Spleen (tissue), 11 donors: Measurements from ENCODE around the gene MYO1A. TPM values are rescaled to one million over a fixed set of nuclear protein-coding genes. Genes with fewer than 3 reads are reported as not detected.

ENCODE experiments used
- DNase-seq: peaks from one replicate; pipeline ENCODE4 v3.0.0-alpha.2; 2020
- H3K27ac ChIP-seq, 8 donors: fragments of 200-600 bp; sonication (generic) in 7 of 8; 1 replicate in 4 of 8; 2 replicates in 4 of 8; pipeline versions ENCODE4 v1.5.0 to v1.8.0; 2016 to 2021; ENCODE audit warnings: inconsistent platforms in 4 of 8, mild to moderate bottlenecking in 4 of 8, moderate library complexity in 1 of 8
- H3K27me3 ChIP-seq, 7 donors: fragments of 200-600 bp; sonication (generic) in 6 of 7; replicated peaks in 1 of 7; 1 replicate in 4 of 7; 2 replicates in 3 of 7; pipeline versions ENCODE4 v1.5.0 to v1.8.0; 2016 to 2021; ENCODE audit warnings: inconsistent platforms in 3 of 7, mild to moderate bottlenecking in 1 of 7
- H3K36me3 ChIP-seq, 6 donors: fragments of 200-600 bp; sonication (generic) in 5 of 6; 1 replicate in 4 of 6; 2 replicates in 2 of 6; pipeline versions ENCODE4 v1.5.0 to v1.8.0; 2016 to 2021; ENCODE audit warnings: inconsistent platforms in 2 of 6
- H3K4me1 ChIP-seq, 6 donors: fragments of 200-600 bp; sonication (generic) in 5 of 6; 1 replicate in 3 of 6; 2 replicates in 3 of 6; pipeline versions ENCODE4 v1.5.0 to v1.8.0; 2016 to 2021; ENCODE audit warnings: inconsistent platforms in 3 of 6
- H3K4me3 ChIP-seq, 8 donors: fragments of 200-600 bp; sonication (generic) in 7 of 8; 1 replicate in 4 of 8; 2 replicates in 4 of 8; pipeline versions ENCODE4 v1.5.0 to v1.8.0; 2016 to 2021; ENCODE audit warnings: inconsistent platforms in 4 of 8, mild to moderate bottlenecking in 4 of 8, moderate library complexity in 2 of 8
- H3K9me3 ChIP-seq, 8 donors: fragments of 200-600 bp; sonication (generic) in 7 of 8; 1 replicate in 4 of 8; 2 replicates in 4 of 8; pipeline versions ENCODE4 v1.5.0 to v1.8.0; 2016 to 2021; ENCODE audit warnings: inconsistent platforms in 4 of 8
- POLR2A ChIP-seq, 3 donors: fragments of 450-650 bp; IDR thresholded peaks; one replicate each; pipeline ENCODE4 v1.5.1; 2017; ENCODE audit warnings: antibody characterized with exemption in 3 of 3, mild to moderate bottlenecking in 1 of 3
- POLR2AphosphoS5 ChIP-seq, 3 donors: sonication (generic); formaldehyde crosslinking; IDR thresholded peaks; one replicate each; pipeline ENCODE4 v1.5.1; 2017; ENCODE audit warnings: antibody characterized with exemption in 3 of 3
- WGBS, 5 donors: extraction: QIAGEN DNeasy Blood & Tissue Kit in 3 of 5; methylation state at CpG; one replicate each; pipeline versions ENCODE4 v1.1.5 to v1.1.7; 2013 to 2018; 5-methylcytosine and 5-hydroxymethylcytosine counted together
- intact Hi-C: fragments of 100-400 bp; cut with DNase I; formaldehyde crosslinking; loops from one replicate; pipeline ENCODE4 v1.15.0; 2023; ENCODE audit warnings: low total_unique reads
- polyA plus RNA-seq, 3 donors: library from polyadenylated mRNA; stranded (reverse); fragments of 200-250 nt; gene quantifications; one replicate each; pipeline ENCODE4 v1.2.1, GENCODE V29; 2013
- total RNA-seq, 7 donors: library from RNA; depleted of rRNA in 3 of 7; stranded (reverse); fragments of >200 nt in 3 of 7; fragmentation: NEBNext Ultra II Directional in 4 of 7; extraction: Animal tissue kit (Norgen Biotek cat#: 25700) in 4 of 7; gene quantifications; one replicate each; pipeline versions ENCODE4 v1.1.0 to v1.2.1, GENCODE V29; 2016 to 2021
- TF ChIP-seq, protein P1 (sequence below), 11 experiments: fragments of 200-600 bp in 7 of 11; fragments of 450-650 bp in 4 of 11; sonication (generic) in 4 of 11; IDR thresholded peaks in 8 of 11; conservative IDR thresholded peaks in 3 of 11; 1 replicate in 7 of 11; 2 replicates in 4 of 11; pipeline versions ENCODE4 v1.4.0 to v1.8.0; 2016 to 2021; ENCODE audit warnings: antibody characterized with exemption in 11 of 11, inconsistent platforms in 4 of 11, mild to moderate bottlenecking in 1 of 11
- donor health status: healthy with polysubstance abuse.
- donor health status: DM: no; HTN: no; CAD: no; lungs with moderate emphysema.
- donor health status: DM: no; HTN: no; CAD: no.
- donor health status: Bipolar disorder and iron deficiency.
- donor health status: healthy.
- donor health status: DM: no; HTN: no; CAD: no.
- donor health status: DM: yes; HTN: yes; CAD: no.

MYO1A gene
- total and polyA plus RNA-seq, 10 donors: 0.12 to 1.4 (median 0.22) TPM; not detected in 1

DNA sequence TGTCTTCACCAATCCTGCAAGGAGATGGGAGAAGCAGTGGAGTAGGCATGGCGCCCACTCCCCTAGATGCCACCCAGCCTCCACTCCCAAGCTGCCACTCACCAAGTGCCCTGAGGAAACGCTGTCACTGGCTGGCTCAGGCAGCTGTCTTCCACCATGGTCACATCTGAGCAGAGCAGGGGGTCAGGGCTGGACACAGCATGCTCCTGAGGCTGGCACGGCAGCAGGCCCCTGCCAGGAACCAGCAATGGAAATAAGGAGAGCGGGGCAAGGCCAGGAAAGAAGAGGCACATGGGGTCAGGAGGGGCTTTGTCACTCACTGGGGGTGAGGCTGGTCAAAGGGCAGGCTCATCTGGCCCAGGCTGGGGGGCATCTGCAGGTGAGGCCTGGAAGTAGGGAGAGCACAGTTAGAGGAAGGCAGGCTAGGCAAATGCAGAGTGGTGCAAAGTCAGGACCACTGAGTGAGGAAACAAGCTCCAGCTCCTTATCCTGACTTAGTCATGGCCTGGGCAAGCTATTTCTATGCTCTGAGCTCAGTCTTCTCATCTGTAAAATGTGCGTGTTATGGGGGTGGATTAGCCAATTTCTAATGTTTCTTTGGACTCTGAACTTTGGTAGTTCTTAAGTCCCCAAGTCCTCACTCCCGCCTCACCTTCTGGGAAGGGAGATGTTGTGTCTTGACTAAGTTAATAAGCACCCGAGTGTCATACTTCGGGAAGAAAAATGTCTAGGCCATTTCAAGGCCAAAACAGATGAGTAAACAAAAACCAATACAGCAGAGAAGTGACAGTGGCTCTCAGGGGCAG is 47.0 kb upstream of the MYO1A start:
- peaks cover 0 to 94% (median 70%) of the 10 kb centered on the region in 6 donors for H3K36me3 ChIP-seq
- no peaks in the 10 kb centered on the region for H3K27me3 ChIP-seq
- 86 to 95% (median 89%) methylated on average over 6 to 8 of the region's 8 CpGs for WGBS, 5 donors
- H3K4me3 ChIP-seq: no peak overlapping the region
- TF ChIP-seq POLR2A (IDR thresholded peaks at IDR 0.05) (no peak), POLR2AphosphoS5 (IDR thresholded peaks at IDR 0.05) (peak in 2 of 3 donors; percentile 55 to 66)
- TF ChIP-seq, protein P1, sequence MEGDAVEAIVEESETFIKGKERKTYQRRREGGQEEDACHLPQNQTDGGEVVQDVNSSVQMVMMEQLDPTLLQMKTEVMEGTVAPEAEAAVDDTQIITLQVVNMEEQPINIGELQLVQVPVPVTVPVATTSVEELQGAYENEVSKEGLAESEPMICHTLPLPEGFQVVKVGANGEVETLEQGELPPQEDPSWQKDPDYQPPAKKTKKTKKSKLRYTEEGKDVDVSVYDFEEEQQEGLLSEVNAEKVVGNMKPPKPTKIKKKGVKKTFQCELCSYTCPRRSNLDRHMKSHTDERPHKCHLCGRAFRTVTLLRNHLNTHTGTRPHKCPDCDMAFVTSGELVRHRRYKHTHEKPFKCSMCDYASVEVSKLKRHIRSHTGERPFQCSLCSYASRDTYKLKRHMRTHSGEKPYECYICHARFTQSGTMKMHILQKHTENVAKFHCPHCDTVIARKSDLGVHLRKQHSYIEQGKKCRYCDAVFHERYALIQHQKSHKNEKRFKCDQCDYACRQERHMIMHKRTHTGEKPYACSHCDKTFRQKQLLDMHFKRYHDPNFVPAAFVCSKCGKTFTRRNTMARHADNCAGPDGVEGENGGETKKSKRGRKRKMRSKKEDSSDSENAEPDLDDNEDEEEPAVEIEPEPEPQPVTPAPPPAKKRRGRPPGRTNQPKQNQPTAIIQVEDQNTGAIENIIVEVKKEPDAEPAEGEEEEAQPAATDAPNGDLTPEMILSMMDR (IDR thresholded peaks at IDR 0.05 in 8 of 11, conservative IDR thresholded peaks at IDR 0.05 in 3 of 11): no peak
- intact Hi-C loops: no loop called here
- no peaks in the 10 kb centered on the region for H3K9me3 ChIP-seq
- H3K27ac ChIP-seq: peak overlapping the region in 4 of 8 donors; percentile 5 to 53 (median 10)
- peaks cover 13 to 78% (median 29%) of the 10 kb centered on the region in 6 donors for H3K4me1 ChIP-seq
- no peak for DNase-seq

DNA sequence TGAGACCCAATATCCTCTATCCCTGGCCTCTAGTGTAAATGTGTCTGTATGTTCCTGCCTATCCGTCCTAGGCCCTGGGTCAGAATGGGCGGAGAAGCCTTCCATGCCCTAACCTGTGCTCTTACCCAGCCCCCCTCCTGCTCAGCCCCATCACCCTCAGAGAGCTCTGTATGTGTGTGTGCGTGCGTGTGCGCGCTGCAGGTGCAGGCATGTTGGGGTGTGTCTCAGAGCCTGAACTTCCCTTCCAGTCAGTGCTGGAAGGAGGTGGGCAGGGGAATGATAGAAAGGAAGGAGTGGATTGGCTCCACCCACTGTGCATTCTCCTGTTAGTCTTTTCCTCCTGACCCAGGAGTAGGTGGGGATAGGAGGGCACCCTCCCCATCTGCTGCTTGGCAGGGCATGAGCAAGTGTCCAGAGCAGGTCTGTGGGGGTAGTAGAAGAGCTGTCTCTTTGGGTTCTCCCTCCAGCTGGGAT is 46.2 kb upstream of the MYO1A start:
- TF ChIP-seq POLR2AphosphoS5 (IDR thresholded peaks at IDR 0.05): peak; percentile 52 to 68 (median 59)
- no peak for TF ChIP-seq POLR2A (IDR thresholded peaks at IDR 0.05)
- no peak for DNase-seq
- 82 to 95% (median 91%) methylated on average over 6 of the region's 6 CpGs for WGBS, 5 donors
- Histone ChIP-seq H3K36me3 (peaks cover 0 to 94% (median 75%) of the 10 kb centered on the region in 6 donors), H3K4me1 (peaks cover 13 to 80% (median 33%) of the 10 kb centered on the region in 6 donors), H3K27me3 (no peaks in the 10 kb centered on the region), H3K4me3 (no peak overlapping the region), H3K27ac (peak overlapping the region in 4 of 8 donors; percentile 9 to 53 (median 22)), H3K9me3 (no peaks in the 10 kb centered on the region)
- intact Hi-C loops: no loop called here

DNA sequence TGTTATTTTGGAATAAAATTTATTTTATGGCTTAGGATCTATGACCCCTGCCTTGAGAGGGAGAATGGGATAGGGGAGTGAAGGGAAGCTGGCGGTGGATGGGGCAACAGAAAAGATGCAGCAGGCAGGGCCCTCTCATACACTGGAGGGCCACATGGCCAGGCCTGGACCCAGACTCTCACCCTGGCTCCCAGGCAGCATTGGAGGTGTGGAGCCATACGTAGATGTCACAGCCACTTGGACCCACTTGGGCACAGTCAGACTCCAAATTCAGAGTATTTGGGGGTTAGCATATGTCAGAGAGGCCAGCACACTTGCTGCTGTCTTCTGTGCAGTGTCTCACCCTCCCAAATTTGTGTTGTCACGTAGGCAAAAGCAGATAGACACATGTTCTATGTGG is 45.5 kb upstream of the MYO1A start:
- peak overlapping the region in 5 of 8 donors; percentile 1 to 82 (median 65) for H3K27ac ChIP-seq
- H3K36me3 ChIP-seq: peaks cover 0 to 92% (median 75%) of the 10 kb centered on the region in 6 donors
- DNase-seq: no peak
- H3K4me1 ChIP-seq: peaks cover 15 to 82% (median 38%) of the 10 kb centered on the region in 6 donors
- H3K4me3 ChIP-seq: no peak overlapping the region
- intact Hi-C loops: no loop called here
- TF ChIP-seq POLR2A (IDR thresholded peaks at IDR 0.05) (no peak), POLR2AphosphoS5 (IDR thresholded peaks at IDR 0.05) (peak; percentile 9 to 54 (median 16))
- TF ChIP-seq, protein P1 (IDR thresholded peaks at IDR 0.05 in 8 of 11, conservative IDR thresholded peaks at IDR 0.05 in 3 of 11): no peak
- 78 to 89% (median 87%) methylated on average over 3 of the region's 3 CpGs for WGBS, 5 donors
- no peaks in the 10 kb centered on the region for H3K9me3 ChIP-seq
- no peaks in the 10 kb centered on the region for H3K27me3 ChIP-seq

DNA sequence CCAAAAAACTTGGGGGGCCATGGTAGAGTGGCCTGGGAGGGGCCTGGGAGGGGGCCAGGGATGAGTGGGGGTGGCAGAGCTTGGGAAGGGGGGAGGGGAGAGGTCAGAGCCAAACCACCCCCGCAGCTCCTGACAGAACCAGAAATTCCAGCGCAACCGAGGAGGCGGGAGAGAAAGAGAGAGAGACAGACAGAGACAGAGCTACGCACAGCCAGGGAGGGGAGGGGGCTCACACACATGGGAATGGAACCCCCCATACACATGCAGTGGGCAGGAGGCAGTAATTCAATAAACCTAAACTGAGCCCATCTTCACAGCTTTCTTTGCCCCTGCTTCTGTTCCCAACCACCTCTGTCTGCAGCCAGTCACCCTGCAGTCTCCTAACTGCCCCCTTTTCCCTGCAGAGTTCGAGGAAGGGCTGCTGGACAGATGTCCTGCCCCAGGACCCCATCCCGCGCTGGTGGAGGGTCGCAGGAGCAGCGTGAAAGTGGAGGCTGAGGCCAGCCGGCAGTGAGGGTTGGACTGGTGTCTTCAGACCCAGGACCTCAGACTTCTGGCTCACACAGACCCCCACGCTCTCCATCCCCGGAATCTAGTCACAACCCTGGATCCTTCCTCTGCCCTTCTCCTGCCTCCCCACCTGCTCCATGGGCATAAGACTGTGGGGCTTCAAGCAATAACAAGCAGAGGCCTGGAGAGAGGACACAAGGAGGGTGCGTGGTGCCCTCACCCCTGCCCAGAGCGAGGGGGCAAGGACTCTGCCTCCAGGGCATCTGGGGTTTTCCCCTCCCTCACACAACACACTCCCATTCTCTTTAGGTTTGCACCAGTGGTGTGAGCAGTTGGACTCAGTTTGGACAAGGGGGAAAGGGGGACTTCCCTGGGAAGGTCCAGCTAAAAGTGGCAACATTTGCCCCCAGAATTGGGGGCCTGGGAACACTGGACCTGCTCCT is 44.6 kb upstream of the MYO1A start:
- peak overlapping the region in 1 of 8 donors; percentile 51 for H3K4me3 ChIP-seq
- WGBS, 5 donors: 64 to 78% (median 71%) methylated on average over 15 of the region's 15 CpGs
- peaks cover 0 to 82% (median 67%) of the 10 kb centered on the region in 6 donors for H3K36me3 ChIP-seq
- H3K27me3 ChIP-seq: no peaks in the 10 kb centered on the region
- H3K27ac ChIP-seq: peak overlapping the region; percentile 44 to 97 (median 75)
- peaks cover 16 to 84% (median 47%) of the 10 kb centered on the region in 6 donors for H3K4me1 ChIP-seq
- no peak for TF ChIP-seq POLR2A (IDR thresholded peaks at IDR 0.05)
- TF ChIP-seq, protein P1 (IDR thresholded peaks at IDR 0.05 in 8 of 11, conservative IDR thresholded peaks at IDR 0.05 in 3 of 11): no peak
- peak; percentile 62 to 82 (median 71) for TF ChIP-seq POLR2AphosphoS5 (IDR thresholded peaks at IDR 0.05)
- intact Hi-C loops: no loop called here
- no peaks in the 10 kb centered on the region for H3K9me3 ChIP-seq
- DNase-seq: no peak
